SW480 (cell line): ENCODE data around the gene FNDC11.
A peak's percentile ranks its signal among the peaks of the same experiment; 100 is the strongest.
"Not testable (repeated sequence)": the region's sequence is repeated elsewhere in the genome, so short reads cannot be mapped to it uniquely, and the experiment has no call there.

Experiments used
- DNase-seq: peaks from one replicate; pipeline ENCODE4 v3.0.0-alpha.2; 2016; ENCODE audit warnings: low spot score

FNDC11 gene

DNA sequence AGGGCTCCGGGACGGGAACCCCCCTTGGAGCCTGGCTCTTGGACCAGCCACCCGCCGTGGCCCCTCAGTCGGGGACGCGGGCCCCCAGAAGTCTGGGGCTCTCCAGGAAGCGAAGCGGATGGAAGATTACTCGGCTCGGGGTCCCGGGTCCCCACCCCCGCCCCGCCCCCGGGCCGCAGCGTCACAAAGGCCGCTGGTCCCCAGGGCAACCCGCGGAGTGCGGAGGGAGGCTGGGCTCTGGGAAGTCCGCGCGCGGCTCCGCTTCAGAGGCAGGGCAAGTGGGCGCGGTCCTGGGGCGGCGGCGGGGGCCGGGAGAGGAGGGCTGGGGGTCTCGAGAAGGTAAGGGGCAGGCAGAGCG is at the start of gene FNDC11:
Gene FNDC11, plus strand, starts transcription at position 227 of the 358 bp plus-strand sequence. CDS start 1,505 bp downstream, outside the sequence.
- DNase-seq = peak; percentile 46

GRCh38 chr20:63504642-63505041 is 49.3 kb upstream of the FNDC11 start:
- DNase-seq = no peak

DNA sequence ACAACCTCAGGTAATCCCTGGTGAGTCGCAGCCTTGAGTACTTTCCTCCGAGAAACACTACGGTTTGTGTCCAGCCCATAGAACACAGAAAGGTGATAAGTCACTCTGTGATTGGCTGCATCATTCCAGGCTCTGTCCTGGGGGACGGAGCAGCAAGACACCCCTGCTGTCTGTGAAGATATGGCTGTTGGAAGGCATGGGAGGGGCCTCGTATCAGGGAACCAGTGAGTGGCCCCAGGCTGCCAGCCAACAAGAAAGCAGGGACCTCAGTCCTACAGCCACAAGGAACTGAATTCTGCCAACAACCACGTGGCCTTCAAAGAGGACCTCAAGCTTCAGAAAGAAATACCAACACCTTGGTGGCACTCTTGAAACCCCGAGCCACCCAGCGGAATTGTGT is 48.7 kb upstream of the FNDC11 start:
- DNase-seq = no peak

DNA sequence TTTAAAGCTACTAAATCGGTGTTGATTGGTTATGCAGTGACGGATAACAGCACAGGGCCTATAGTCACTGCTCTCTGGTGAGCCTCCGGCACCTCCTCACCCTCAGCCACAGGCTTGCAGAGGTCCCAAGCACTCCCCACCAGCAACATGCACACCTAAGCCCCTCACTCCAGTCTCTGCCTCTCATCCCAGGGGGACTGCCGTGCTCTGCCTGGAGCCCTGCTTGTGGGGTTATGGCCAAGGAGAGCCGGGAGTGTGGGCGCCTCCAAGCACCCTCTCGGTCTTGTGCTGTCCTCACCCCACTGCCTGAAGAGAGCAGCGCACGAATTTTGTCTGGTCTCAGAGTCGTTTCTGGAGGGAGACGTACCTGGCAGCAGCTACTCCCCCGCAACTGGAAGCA is 48.2 kb upstream of the FNDC11 start:
- no peak for DNase-seq

DNA sequence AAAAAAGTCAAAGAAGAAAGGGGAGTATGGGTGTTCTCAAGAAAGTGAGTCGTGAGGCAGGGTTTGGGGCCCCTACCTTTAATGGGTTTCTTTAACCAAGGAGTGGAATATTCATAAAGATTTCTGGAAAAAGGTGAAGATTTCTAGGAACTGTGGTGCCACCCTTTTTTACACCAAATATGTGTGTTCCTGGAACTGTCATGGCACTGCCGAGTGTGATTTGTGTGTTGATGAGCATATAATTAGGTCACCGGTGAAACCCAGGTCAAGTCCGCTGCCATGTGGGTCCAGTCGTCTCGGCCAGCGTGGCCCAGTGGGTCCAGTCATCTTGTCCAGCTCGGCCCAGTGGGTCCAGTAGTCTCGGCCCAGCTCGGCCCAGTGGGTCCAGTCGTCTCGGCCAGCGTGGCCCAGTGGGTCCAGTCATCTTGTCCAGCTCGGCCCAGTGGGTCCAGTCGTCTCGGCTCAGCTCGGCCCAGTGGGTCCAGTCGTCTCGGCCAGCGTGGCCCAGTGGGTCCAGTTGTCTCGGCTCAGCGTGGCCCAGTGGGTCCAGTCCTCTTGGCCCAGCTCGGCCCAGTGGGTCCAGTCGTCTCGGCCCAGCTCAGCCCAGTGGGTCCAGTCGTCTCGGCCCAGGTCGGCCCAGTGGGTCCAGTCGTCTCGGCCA is 46.7 kb upstream of the FNDC11 start:
- DNase-seq = no peak

GRCh38 chr20:63508072-63508768 is 45.7 kb upstream of the FNDC11 start:
- DNase-seq = no peak

DNA sequence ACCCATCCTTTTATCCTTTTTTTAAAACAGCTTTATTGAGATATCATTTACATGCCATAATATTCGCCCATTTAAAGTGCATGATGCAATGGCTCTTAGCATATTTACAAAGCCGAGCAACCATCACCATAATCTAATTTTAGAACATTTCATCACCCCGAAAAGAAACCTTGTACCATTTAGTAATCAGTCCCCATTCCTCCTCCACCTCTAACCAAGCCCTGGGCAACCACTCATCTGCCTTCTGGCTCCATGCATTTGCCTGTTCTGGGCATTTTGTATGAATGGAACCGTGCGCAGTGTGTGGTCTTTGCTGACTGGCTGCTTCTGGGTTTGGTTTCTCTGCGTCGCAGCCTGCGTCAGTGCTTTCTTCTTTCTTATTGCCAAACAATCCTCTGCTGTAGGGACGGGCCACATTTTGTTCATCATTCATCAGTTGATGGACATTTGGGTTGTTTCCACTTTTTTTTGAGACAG is 44.8 kb upstream of the FNDC11 start:
- DNase-seq = no peak

DNA sequence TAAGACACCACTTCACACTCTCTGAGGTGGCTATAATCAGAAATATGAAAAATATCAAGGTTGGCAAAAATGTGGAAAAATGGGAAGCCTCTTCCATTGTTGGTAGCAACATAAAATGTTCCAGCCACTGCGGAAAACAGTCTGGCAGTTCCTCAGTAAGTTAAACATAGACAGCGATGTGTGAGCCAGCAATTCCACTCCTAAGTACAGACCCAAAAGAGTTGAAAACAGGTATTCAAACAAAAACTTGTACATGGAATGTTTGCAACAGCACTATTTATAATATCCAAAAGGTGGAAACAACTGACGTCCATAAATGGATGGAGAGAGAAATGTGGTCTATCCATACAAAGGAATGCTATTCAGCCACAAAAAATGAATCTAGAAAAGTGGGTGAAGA is 40.8 kb upstream of the FNDC11 start:
- DNase-seq = no peak

GRCh38 chr20:63514520-63514919 is 39.4 kb upstream of the FNDC11 start:
- not testable (repeated sequence) for DNase-seq

DNA sequence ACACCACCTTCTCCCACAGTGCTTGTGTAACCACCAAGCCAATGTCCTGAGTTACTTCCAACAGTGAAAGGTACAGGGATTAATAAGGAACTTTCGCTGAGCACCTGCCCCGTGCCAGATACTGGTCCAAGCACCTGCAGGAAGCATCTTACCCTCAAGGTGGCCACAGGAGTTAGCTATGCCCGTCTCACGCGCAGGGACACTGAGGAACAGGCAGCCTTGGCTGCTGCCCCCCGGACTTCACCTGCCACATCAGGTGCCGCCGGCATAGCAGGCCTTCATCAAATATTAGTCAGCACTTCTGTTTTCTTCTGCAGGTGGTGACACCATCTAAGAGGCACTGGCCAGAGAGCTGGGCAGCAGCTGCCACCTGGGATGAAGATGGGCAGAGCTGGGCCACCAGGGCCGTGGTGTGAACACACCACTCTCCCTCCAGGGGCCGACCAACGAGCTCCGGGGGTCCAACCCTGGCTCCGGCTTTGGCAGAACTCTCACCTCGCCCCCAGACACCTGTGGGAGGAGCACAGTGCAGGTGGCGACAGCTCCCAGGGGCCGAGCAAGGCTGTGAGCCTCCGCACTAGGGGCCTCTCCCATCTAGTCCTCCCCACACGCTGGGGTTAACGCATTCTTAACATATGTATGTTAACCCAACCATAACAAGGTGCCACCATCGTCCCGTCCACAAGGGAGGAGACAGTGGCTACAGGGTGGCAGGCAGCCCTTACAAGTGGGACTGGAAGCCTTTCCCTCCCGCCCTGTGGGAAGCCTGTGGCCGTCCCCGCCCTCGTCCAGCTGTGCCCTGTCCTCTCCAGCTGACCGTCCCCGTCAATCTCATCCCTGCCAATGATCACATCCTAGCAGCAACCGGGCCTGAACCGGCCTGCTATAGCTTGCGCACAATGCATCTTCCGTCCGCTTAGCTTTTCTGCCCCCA is 36.3 kb upstream of the FNDC11 start:
- DNase-seq = no peak

GRCh38 chr20:63518351-63518861 is 35.6 kb upstream of the FNDC11 start:
- DNase-seq = no peak

- DNase-seq = no peak
These were observed 34.9 kb upstream of the FNDC11 start for GRCh38 chr20:63518946-63519667.

GRCh38 chr20:63519668-63520503 is 34.1 kb upstream of the FNDC11 start:
- peak; percentile 79 for DNase-seq

DNA sequence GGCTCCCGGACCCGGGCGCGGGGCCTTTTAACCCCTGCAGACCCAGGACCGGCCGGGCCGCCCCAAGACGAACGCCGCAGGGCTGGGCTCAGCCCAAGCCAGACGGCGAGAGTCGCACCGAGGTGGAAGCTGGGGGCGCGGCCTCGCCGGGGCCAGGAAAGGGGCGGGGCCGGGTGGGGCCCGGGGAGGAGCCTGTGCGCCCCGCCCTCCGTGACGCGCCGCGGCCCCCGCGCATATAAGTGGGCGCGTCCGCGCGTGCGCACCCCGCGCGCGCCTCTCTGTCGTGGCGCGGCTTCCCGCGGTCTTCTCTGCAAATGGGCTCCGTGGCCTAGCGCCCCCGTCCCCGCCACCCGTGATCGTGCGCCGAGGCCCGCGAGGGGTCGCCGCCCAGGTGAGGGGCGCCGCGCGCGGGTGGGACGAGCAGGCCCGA is 33.4 kb upstream of the FNDC11 start, which contains the start of gene PPDPF:
Gene PPDPF, plus strand, starts transcription at position 262 of the 430 bp plus-strand sequence. CDS start 544 bp downstream, outside the sequence.
- peak; percentile 83 for DNase-seq

GRCh38 chr20:63520934-63521601 is 32.9 kb upstream of the FNDC11 start:
- DNase-seq = peak; percentile 83

DNA sequence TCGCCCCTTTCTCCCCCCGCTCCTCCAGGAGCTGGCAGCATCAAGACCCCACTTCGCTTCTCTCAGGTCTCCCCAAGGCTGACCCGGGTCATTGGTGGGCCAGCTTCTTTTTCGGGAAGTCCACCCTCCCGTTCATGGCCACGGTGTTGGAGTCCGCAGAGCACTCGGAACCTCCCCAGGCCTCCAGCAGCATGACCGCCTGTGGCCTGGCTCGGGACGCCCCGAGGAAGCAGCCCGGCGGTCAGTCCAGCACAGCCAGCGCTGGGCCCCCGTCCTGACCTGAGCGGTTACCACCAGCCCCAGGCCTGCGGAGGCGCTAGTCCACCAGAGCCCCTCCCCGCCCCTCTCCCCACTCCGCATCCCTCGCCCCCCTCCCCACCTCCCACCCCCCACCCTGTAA is 32.4 kb upstream of the FNDC11 start:
- DNase-seq = no peak

DNA sequence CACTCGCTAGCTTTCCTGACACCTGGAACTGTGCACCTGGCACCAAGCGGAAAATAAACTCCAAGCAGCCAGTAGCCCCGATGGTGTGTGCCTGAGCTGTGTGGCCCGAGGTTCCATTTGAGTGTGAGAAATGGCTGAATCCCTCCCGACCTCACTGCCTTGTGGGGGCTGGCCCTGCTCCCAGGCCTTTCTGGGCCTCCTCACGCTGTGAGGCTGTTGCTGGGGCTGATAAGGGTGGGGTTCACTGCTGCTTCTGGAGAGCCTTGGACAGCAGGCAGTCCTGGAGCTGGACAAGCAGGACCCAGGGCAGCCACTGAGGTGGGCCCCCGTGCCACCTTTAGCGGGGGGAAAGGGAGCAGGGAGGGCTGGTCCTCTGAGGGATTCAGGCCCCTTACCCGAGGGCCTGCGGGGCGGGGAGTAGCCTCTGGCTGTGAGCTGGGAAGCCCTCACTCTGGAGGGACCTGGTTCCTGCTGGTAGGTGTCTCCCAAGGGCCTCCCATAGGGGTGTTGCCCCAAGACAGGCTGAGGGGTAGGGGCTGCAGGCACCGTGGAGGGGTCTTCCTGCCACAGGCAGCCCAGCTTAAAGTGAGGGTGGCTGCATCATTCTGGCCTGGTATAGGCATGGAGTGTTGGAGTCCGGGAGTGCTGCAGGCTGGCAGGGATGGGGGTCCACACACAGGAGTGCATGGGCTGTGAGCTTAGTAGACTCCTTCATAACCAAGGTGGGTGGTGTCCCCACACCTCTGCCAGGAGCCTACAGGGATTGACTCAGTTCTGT is 31.7 kb upstream of the FNDC11 start:
- DNase-seq = no peak

GRCh38 chr20:63522981-63523611 is 30.9 kb upstream of the FNDC11 start:
- no peak for DNase-seq

- no peak for DNase-seq
These were observed 28.8 kb upstream of the FNDC11 start for GRCh38 chr20:63525185-63525584.
